Thoracic aorta (tissue), 2 donors: ENCODE data around the gene NR1I3. TPM values are rescaled to one million over a fixed set of nuclear protein-coding genes. Genes with fewer than 3 reads are reported as not detected.
"Not testable (repeated sequence)": the region's sequence is repeated elsewhere in the genome, so short reads cannot be mapped to it uniquely, and the experiment has no call there.

Source experiments
- ATAC-seq: fragments of 150-250 bp; one replicate; pipeline ENCODE4 v1.8.0; 2017; ENCODE audit warnings: low read depth; ENCODE audit not compliant: insufficient number of reproducible peaks, low FRiP score
- DNase-seq: peaks from one replicate; pipeline ENCODE4 v3.0.0-alpha.2; 2020; ENCODE audit warnings: low spot score
- H3K27ac ChIP-seq, 2 donors: fragments of 200-600 bp; sonication (generic); 1 replicate in 1 of 2; 2 replicates in 1 of 2; pipeline ENCODE4 v1.5.1; 2016; ENCODE audit warnings: mild to moderate bottlenecking in 2 of 2, moderate library complexity in 2 of 2
- H3K27me3 ChIP-seq: fragments of 200-600 bp; sonication (generic); replicated peaks from 2 replicates; pipeline ENCODE4 v1.6.0; 2016; ENCODE audit warnings: mild to moderate bottlenecking; ENCODE audit not compliant: insufficient read depth
- H3K36me3 ChIP-seq: fragments of 200-600 bp; sonication (generic); one replicate; pipeline ENCODE4 v1.5.1; 2016
- H3K4me1 ChIP-seq, 2 donors: fragments of 200-600 bp; sonication (generic); 1 replicate in 1 of 2; 2 replicates in 1 of 2; pipeline versions ENCODE4 v1.5.1 to v1.6.0; 2016; ENCODE audit warnings: low read depth in 2 of 2, mild to moderate bottlenecking in 1 of 2; ENCODE audit not compliant: control insufficient read depth in 1 of 2
- H3K4me3 ChIP-seq: fragments of 200-600 bp; sonication (generic); 2 replicates; pipeline ENCODE4 v1.5.1; 2016; ENCODE audit warnings: mild to moderate bottlenecking
- H3K9me3 ChIP-seq: fragments of 200-600 bp; sonication (generic); 2 replicates; pipeline ENCODE4 v1.5.1; 2016
- total RNA-seq, 2 donors: library from RNA; depleted of rRNA; stranded (reverse); fragments of >200 nt; gene quantifications; one replicate each; pipeline versions ENCODE4 v1.1.0 to v1.2.3, GENCODE V29; 2016
- TF ChIP-seq, protein P1 (sequence below): fragments of 200-600 bp; sonication (generic); IDR thresholded peaks from one replicate; pipeline ENCODE4 v1.5.1; 2019; ENCODE audit warnings: antibody characterized with exemption

Gene NR1I3
- total RNA-seq, 2 donors from 2014 or later: not detected

DNA sequence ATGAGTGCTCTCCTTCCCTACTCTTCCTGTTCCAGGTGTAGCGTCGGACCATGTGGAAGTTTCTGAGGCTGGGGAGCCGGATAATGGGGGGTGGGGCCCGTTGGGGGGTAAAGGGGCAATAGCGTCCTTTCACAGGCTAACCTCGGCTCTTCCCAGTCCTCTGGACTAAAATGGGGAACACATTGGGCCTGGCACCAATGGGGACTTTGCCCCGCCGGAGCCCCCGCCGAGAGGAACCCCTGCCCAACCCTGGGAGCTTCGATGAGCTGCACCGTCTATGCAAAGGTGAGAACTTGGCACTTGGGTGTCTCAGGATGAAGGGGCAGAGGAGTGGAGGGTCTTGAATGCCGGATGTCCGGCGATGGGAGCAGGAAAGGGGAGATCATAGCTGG, 11.7 kb downstream of the NR1I3 start:
- no peaks in the 10 kb centered on the region for H3K9me3 ChIP-seq
- peaks cover 10 to 26% of the 10 kb centered on the region in 2 donors for H3K4me1 ChIP-seq
- TF ChIP-seq, protein P1, sequence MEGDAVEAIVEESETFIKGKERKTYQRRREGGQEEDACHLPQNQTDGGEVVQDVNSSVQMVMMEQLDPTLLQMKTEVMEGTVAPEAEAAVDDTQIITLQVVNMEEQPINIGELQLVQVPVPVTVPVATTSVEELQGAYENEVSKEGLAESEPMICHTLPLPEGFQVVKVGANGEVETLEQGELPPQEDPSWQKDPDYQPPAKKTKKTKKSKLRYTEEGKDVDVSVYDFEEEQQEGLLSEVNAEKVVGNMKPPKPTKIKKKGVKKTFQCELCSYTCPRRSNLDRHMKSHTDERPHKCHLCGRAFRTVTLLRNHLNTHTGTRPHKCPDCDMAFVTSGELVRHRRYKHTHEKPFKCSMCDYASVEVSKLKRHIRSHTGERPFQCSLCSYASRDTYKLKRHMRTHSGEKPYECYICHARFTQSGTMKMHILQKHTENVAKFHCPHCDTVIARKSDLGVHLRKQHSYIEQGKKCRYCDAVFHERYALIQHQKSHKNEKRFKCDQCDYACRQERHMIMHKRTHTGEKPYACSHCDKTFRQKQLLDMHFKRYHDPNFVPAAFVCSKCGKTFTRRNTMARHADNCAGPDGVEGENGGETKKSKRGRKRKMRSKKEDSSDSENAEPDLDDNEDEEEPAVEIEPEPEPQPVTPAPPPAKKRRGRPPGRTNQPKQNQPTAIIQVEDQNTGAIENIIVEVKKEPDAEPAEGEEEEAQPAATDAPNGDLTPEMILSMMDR: no peak
- H3K36me3 ChIP-seq: peaks cover 20% of the 10 kb centered on the region
- H3K27me3 ChIP-seq: no peaks in the 10 kb centered on the region
- DNase-seq (no peak), ATAC-seq (no peak)
- H3K4me3 ChIP-seq: peak overlapping the region; percentile 79
- peak overlapping the region in 1 of 2 donors; percentile 25 for H3K27ac ChIP-seq

DNA sequence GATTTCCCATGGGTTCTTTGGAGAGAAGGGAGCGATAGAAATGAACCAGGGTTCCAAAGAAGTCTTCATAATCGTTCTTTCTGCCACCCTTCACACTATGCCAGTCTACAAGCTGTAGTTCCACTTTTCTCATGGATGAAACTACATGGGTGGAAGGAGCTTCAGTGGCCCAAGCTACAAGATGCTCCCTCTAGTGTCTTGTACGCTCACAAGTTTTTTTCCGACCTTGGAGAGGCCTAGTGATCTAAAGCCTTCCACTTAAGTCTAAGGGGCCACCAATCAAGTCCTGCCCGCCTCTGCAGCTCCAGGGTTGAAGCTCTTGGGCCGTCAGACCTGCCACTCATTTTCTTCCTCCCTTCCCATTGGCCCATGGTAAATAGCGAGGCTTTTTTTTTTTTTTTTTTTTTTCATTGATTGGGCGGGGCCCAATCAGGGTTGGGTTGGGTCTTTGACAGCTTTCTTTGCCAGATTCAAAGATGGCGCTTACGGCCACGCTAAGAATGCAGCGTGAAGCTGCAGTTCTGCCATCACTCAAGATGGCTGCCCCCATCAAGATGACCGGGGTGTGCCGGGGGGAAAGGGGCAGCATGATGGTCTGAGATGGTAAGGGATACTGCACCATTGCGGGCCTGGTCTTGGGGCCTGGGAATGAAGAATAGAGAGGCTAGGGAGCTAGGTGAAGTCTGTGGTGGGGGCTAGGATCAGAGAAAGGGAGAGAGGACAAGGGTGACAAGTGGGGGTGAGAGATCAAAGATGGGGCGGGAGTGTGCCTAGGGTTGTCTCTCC, 12.3 kb downstream of the NR1I3 start, which contains the start of gene TOMM40L:
TSS of gene TOMM40L (plus strand) at position 527 of the 786 bp plus-strand sequence. CDS start 430 bp downstream, outside the sequence.
- DNase-seq: peak; percentile 68
- H3K27me3 ChIP-seq: no peaks in the 10 kb centered on the region
- ATAC-seq: peak; percentile 99
- peak within 1 kb of the TSS in 1 of 2 donors; percentile 25 for H3K27ac ChIP-seq
- peaks cover 19% of the 10 kb centered on the region for H3K36me3 ChIP-seq
- peaks cover 10 to 26% of the 10 kb centered on the region in 2 donors for H3K4me1 ChIP-seq
- H3K9me3 ChIP-seq: no peaks in the 10 kb centered on the region
- TF ChIP-seq, protein P1: no peak
- peak within 1 kb of the TSS; percentile 79 for H3K4me3 ChIP-seq

DNA sequence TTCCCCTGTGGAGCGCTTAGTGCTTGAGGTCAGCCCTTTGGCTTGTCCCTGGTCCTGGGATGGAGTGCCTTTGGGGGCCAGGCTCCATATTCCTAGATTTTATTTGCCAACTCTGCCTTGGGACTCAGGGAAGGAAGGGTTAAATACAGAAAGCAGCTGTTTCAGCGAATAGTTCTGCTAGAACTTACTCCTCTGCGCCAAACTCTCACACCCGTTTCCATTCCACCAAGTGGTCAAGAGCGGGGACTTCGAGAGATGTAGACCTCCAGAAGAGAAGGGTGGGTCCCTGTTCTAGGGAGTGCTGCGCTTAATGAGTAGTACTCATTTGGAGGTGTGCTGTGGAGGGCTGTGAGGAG, 12.8 kb downstream of the NR1I3 start:
- Histone ChIP-seq H3K4me3 (peak overlapping the region; percentile 79), H3K36me3 (peaks cover 15% of the 10 kb centered on the region), H3K27ac (peak overlapping the region in 1 of 2 donors; percentile 18), H3K9me3 (no peaks in the 10 kb centered on the region), H3K27me3 (no peaks in the 10 kb centered on the region), H3K4me1 (peaks cover 10 to 26% of the 10 kb centered on the region in 2 donors)
- DNase-seq (no peak), ATAC-seq (no peak)
- TF ChIP-seq, protein P1: no peak

DNA sequence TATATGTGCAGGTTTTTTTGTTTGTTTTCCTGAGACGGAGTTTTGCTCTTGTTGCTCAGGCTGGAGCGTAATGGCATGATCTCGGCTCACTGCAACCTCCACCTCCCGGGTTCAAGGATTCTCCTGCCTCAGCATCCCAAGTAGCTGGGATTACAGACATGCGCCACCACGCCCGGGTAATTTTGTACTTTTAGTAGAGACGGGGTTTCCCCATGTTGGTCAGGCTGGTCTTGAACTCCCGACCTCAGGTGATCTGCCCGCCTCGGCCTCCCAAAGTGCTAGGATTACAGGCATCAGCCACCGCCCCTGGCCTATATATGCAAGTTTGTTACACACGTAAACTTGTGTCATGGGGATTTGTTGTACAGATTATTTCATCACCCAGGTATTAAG, 13.3 kb downstream of the NR1I3 start:
- H3K36me3 ChIP-seq: peaks cover 12% of the 10 kb centered on the region
- H3K9me3 ChIP-seq, DNase-seq, H3K27ac ChIP-seq, H3K27me3 ChIP-seq, H3K4me3 ChIP-seq, ATAC-seq: not testable (repeated sequence)
- peaks cover 10 to 26% of the 10 kb centered on the region in 2 donors for H3K4me1 ChIP-seq

DNA sequence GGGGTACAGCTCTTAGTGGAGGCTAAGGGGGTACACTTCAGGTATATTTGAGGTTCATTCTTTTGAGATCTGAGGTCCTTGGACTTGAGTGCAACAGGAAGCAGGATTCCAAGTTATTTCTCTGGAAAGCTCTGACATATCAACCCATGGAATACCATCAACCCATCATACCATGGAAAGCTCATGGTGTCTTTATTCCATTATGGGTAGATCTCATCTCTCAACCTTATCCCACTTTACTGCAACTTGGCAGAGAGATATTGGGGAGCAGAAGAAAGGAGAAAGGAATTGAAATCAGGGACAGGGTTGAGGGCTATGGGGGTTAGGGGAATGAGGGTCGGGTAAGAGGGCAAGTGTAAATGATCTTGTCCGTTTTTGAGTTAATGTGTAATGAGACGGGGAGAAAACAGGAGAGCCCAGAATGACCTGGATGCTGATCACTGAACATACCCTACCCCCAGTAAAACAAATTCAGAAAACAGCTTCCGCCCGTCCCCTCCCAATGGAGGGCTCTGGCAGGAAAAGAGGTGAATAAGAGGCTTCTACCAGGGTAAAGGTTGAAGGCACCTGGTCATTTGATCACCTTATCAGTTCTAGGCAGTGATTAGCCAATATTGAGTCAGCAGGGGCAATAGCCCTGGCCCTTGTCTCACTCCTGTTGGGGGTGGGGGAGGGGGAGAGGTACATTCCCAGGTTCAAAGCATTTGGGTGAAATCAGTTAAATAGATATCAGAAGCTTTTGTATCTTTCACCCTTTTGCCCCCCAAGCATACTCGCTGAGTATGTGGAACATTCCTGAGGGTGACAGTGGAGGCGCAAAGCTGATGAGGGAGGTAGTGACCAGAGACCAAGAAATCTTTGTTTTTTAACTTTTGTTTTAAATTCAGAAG, 14.0 kb downstream of the NR1I3 start:
- Histone ChIP-seq H3K4me1 (peaks cover 10 to 26% of the 10 kb centered on the region in 2 donors), H3K36me3 (peaks cover 6% of the 10 kb centered on the region), H3K27ac (no peak overlapping the region), H3K27me3 (no peaks in the 10 kb centered on the region), H3K9me3 (no peaks in the 10 kb centered on the region), H3K4me3 (no peak overlapping the region)
- DNase-seq (no peak), ATAC-seq (no peak)
- TF ChIP-seq, protein P1: no peak
